ENCODE results near the gene TSPO.
"Not testable (repeated sequence)": the region's sequence is repeated elsewhere in the genome, so short reads cannot be mapped to it uniquely, and the experiment has no call there.

The TSPO gene

DNA sequence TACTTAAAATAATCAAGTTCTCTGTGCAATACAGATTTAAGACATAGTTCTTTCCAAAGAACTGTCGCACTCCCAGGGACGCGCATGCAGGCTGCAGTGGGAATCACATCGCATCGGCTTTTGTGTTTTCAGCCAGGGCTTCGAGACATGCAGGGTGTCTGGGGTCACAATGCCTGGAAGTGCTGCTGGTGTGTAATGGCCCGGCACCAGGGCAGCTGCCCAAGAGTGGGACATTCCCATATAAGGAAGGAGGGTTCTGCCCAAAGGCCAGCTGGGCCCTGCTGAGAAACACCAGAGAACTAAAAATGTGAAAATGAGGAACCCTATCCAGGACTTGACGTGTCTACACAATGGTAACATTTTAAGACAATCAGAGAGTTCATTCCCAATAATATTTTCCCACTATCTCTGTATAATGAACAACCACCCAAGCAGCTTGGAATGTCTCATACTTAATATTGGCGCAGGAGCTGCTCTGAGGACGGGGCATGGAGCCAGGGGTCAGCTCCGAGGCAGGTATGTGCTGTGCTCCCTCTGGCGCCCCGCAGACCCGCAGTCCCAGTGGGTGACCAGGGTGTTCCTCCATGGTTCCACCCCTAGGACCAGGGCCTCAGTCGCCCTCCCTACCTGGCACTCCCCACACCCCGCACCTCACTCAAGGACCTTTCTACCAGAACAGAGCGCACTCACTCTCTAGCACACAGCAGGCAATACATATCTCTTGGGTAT, 19.4 kb upstream of the TSPO start:
- no peak for DNase-seq (ENCODE audit: low read depth in 3 of 3)

DNA sequence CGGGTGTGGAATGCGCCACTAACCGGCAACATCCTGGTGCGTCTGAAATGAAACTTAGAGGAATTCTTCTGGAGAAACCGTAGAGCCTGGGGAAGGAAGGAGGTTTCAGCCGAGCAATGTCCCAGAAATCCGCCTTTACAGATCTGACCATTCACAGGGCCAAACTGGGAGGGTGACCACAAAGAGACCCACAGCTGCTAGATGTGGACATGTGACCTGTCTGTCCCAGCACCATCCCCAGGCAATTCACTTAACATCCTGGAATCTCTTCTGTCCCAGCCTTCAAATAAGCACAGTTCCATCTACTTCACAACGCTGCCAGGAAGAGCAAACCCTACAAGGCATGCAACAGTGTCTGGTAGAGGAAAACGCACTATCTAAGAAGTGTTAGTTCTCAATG, 18.0 kb upstream of the TSPO start:
- DNase-seq (ENCODE audit: low read depth in 3 of 3) = no peak

DNA sequence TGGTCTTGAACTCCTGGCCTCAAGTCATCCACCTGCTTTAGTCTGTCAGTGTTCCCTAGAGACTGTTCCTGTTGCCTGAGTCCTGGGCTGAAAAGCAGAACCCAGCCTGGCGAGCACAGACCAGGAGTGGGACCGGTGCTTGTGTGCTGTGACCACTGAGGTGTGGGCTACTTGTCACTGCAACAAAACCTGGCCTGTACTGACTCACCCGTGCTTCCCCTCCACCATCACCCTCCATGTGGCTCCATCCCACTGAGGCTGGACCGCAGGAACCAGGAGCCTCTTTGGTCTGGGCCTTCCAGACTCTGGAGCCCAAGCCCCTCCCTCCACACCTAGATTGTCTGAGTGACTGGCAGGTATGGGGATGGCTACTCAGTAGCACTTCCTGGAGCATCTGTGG, 16.8 kb upstream of the TSPO start:
- no peak for DNase-seq (ENCODE audit: low read depth in 3 of 3)

DNA sequence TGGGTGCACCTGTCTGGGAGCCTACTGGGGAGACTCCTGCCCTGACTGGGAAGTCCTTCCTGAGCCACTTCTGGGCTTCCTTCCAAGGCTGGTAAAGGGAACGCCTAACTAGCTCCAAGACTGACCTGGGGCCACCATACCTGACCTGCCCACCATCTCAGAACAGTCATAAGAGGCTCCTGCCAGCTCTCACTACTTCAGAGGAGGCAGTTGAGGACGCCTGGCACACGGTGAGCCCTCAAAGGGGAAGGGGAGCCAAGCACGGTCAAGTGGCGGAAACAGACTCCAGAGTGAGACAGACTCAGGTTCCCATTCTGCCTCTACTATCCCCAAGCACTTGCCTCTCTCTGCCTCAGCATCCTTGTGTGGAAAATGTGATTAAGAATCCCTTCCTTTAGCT, 15.8 kb upstream of the TSPO start:
- DNase-seq (ENCODE audit: low read depth in 3 of 3) = no peak

GRCh38 chr22:43136255-43136654, 15.1 kb upstream of the TSPO start:
- DNase-seq (ENCODE audit: low read depth in 3 of 3) = peak in 1 of 3 experiments; percentile 29

DNA sequence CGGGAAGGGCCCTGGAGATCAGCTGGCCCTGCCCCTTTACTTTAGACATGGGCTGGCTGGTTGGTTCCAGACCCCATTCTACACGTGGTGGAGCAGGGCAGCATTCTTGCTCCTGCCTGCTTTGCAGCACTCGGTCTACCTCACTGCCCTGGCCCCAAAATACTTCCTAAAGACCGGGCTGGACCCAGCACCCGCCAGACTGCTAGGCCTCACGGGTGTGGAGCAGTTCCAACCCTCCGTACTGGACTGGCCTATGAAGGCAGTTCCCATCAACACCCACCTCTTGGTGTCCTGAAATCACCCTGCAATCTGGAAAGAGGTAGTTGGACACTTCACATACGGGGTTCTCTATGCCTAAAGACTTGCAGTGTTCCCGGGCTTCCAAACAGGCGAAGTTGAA, 14.6 kb upstream of the TSPO start:
- DNase-seq (ENCODE audit: low read depth in 3 of 3) = no peak

DNA sequence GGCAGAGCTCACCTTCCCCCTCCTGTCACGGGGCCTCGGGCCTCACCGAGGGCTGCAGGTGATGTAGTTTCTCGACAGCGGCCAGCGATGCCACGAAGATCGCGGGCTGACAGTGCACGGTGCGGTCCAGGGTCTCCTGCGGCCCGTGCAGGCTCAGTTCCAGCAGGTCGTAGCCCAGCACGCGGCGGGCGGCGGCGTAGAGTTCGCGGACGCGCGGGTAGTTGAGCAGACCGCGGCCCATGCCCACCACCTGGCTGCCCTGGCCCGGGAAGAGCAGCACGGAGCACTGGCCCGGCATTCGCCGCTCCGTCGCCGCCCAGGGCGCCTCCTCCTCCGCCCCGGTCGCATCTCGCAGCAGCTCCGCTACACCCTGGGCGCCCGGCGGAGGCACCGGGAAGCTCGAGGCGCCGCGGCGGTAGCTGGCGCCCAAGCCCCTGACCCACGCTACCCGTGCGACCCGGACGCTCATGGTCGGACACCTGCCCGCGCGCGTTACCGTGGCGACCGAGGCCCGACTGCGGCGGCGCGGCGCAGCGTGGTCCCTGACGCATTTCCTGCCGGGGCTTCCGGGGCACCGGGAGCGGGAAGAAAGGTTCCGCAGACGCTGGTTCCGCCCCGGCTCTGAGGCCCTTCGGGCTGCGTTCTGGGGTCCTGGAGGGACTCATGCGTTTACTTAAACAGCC, 8.3 kb upstream of the TSPO start, which contains the start of gene MCAT:
Gene MCAT, minus strand, starts transcription at position 519 of the 683 bp plus-strand sequence. Its CDS starts 50 bp downstream, at position 469.
- DNase-seq (ENCODE audit: low read depth in 3 of 3) = peak; percentile 71 to 83 (median 74)

DNA sequence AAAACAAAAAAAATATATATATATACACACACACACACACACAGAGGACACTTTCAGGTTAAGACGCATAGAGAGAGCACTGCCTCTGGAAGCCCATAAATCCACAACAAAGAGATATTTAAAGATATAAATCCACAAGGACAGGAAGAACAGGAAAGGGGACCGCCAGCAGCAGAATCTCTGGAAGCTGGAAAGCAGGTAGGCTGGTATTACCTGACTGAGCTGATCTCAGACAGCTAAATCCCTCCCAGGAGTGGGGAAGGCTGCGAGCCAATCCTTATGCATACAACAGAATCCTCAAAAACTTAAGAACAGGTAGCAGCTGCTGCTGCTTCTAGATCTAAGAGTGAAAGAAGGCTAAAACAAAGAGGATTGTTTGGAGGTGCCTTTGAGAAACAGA, 6.4 kb upstream of the TSPO start:
- DNase-seq (ENCODE audit: low read depth in 3 of 3) = no peak

GRCh38 chr22:43145371-43145770, 6.0 kb upstream of the TSPO start:
- DNase-seq (ENCODE audit: low read depth in 3 of 3) = not testable (repeated sequence)

GRCh38 chr22:43146332-43146731, 5.0 kb upstream of the TSPO start:
- not testable (repeated sequence) for DNase-seq (ENCODE audit: low read depth in 3 of 3)

DNA sequence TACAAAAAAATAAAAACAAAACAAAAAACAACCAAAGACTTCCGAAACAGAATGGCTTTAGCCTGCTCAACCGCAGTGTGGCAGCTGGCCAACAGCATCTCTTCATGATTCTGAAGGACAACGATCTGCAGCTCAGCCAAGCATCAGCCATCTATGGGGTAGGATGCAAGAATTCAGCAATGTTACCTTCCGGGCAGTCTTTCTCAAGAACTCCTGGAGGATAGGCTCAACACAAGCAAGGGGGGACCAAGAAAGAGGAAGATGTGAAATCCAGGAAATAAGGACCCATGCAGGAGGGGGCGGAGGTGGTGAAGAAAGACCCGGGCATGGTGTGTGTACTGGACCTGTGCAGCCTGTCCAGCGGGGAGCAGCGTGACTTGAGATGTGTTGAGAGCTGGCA, 3.5 kb upstream of the TSPO start:
- DNase-seq (ENCODE audit: low read depth in 3 of 3) = no peak

GRCh38 chr22:43148581-43148980, 2.8 kb upstream of the TSPO start:
- DNase-seq (ENCODE audit: low read depth in 3 of 3) = no peak

GRCh38 chr22:43150731-43151206, 590 bp upstream of the TSPO start:
- no peak for DNase-seq (ENCODE audit: low read depth in 3 of 3)

DNA sequence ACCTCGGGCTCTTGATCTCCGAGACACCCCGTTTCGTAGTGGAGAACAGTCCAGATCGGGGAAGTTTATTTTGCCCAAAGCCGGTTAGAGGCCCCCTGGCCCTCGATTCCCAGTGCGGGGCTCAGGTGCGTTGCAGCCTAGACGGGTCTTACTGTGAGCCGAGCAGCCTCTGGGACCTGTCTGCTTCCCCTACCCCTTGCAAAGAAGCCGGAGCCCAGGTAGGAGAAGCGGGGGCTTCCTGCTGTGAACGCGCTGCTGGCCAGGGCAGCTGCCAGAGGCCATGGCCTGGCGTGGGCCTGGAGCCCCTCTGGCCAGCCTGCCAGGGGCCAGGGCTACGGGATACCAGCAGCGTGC, 621 bp downstream of the TSPO start:
- DNase-seq (ENCODE audit: low read depth in 3 of 3) = no peak

DNA sequence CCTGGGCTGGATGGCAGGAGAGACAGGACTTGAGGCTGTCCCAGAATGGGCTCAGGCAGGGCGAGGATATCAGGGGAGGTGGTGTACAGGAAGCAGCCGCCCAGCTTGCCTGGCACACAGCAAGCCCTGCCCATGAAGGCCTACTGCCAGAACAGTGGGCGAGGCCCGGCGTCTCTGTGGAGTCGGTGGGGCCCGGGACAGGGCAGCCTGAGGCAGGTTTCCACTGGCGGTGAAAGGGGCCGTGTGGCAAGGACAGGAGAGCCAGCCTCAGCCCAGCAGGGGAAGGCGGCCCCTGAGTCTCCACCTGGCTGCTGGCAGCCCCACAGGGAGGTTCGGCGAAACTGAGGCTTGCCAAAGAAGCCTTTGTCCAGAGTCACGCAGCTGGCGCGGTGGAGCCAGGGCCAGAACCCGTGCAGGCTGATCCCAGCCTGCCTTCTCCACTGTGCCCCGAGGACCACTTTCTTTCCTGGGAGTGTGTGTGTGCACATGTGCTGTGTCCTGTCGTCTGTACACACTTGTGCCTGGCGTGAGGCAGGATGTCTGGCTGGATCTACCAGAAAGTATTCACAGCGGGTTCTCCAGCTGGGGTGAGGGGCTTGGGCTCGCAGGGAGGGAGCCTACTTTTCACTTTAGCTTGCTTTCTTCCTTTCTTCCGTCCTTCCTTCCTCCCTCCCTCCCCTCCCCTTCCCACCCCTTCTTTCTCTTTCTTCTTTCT, 1.2 kb downstream of the TSPO start:
- peak; percentile 27 to 58 (median 38) for DNase-seq (ENCODE audit: low read depth in 3 of 3)

GRCh38 chr22:43153899-43154298, 2.5 kb downstream of the TSPO start:
- no peak for DNase-seq (ENCODE audit: low read depth in 3 of 3)

DNA sequence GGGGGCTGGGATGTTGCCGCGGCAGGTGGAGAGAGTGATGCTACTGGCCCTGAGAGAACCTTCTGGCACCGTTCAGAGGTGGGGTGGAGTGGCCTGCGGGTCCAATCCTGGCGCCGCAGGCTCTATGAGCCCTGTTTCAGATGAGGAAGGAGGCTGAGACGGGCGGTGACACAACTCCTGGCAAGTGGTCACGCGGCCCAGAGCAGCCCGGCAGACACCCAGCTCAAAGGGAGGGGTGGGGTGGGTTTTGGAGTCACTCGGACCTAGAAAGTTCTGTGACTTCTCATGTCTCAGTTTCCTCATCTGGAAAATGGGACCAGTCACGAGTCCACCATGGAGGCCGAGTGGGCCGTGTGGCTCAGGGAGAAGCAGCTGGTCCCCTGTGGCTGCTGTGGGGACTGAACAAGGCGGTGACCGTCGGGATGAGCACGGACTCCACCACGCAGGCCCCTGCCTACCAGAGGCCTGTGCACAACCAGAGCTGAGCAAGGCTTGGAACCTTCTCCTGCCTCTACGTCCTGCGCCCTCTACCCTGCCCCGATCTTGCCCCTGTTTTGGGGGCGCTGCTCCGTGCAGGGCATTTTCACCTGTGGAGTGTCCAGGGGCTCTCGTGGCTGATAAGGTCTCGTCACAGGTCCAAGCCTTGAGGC, 3.7 kb downstream of the TSPO start:
- no peak for DNase-seq (ENCODE audit: low read depth in 3 of 3)

GRCh38 chr22:43155789-43156188, 4.4 kb downstream of the TSPO start:
- no peak for DNase-seq (ENCODE audit: low read depth in 3 of 3)

- no peak for DNase-seq (ENCODE audit: low read depth in 3 of 3)
Measured at GRCh38 chr22:43156413-43156812, 5.1 kb downstream of the TSPO start.

DNA sequence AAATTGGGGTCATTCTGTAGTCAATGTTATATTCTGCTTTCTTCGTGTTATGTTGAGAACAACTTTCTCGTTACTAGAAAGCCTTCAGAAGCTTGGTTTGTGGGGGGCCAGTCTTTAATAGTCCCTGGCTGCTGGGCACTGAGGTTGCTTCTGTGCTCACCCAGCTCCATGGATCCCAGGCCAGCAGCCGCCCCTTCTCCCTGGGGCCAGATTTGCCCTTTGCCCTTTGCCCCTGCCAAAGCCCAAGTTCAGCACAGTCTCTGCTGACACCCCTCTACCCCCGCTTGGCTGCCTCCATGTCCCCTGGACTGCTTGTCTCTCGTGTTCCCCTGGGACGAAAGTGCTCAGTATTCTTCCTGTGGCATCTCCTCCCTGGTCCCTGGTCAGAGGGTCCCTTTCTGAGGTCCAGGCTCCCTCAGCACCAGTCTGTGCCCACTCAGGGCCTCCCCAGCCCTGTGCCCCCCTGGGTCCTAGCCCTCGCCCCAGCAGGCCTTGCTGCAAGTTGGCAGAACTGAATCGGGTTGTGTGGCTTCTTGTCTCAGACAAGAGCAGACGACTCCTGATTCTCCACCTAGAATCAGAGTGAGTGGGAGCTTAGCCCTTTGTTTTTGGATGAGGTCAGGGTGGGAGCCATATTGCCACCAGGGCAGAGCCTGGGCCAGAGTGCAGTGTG, 6.7 kb downstream of the TSPO start:
- DNase-seq (ENCODE audit: low read depth in 3 of 3) = no peak

GRCh38 chr22:43158778-43159483, 7.6 kb downstream of the TSPO start:
- DNase-seq (ENCODE audit: low read depth in 3 of 3) = no peak
